ENCODE results near the gene RAB18. TPM values are rescaled to one million over a fixed set of nuclear protein-coding genes. Genes with fewer than 3 reads are reported as not detected.

RAB18 gene
- total and polyA plus RNA-seq, 10 of the 15 experiments (the other 5 are each of a cell fraction or from before 2014, with no cell fraction given) = 13.4 to 98.8 (median 42.1) TPM

- TF ChIP-seq SKIL (IDR thresholded peaks at IDR 0.05; ENCODE audit: low read depth, poor library complexity, severe bottlenecking) (no peak), RUNX3 (IDR thresholded peaks at IDR 0.05; ENCODE audit: low read length) (peak; percentile 41; the same call in 1 of the 2 replicates), ZBED1 (IDR thresholded peaks at IDR 0.05; ENCODE audit: borderline replicate concordance) (no peak), HCFC1 (IDR thresholded peaks at IDR 0.05; ENCODE audit: low read length) (no peak), YY1 (IDR thresholded peaks at IDR 0.05; ENCODE audit: low read depth, low read length) (0 out of 2 replicates have a peak, but pooled peaks have one; percentile 17), HDAC6 (IDR thresholded peaks at IDR 0.05; ENCODE audit: unreplicated experiment) (no peak), LARP7 (IDR thresholded peaks at IDR 0.05) (no peak), MYC (IDR thresholded peaks at IDR 0.05; ENCODE audit: insufficient read depth, insufficient read length, insufficient replicate concordance, low read length, severe bottlenecking) (no peak), BACH1 (IDR thresholded peaks at IDR 0.05; ENCODE audit: borderline replicate concordance) (no peak), REST (IDR thresholded peaks at IDR 0.05; ENCODE audit: low read depth, low read length) (no peak; the same call in 1 of the 2 replicates), SPI1 (IDR thresholded peaks at IDR 0.05; ENCODE audit: borderline replicate concordance, insufficient read depth, low read depth, low read length) (no peak), SMC3 (IDR thresholded peaks at IDR 0.05; ENCODE audit: borderline replicate concordance, low read length) (peak; percentile 64; the same call in 1 of the 2 replicates), RAD21 (IDR thresholded peaks at IDR 0.05; ENCODE audit: insufficient read depth, low read depth, low read length) (peak; percentile 81), MLLT1 (IDR thresholded peaks at IDR 0.05) (no peak), ZNF622 (IDR thresholded peaks at IDR 0.05) (no peak), MTA3 (IDR thresholded peaks at IDR 0.05; ENCODE audit: borderline replicate concordance, low read length) (no peak), MAX (IDR thresholded peaks at IDR 0.05; ENCODE audit: low read depth, low read length) (no peak), RBBP5 (conservative IDR thresholded peaks at IDR 0.05) (no peak), DPF2 (IDR thresholded peaks at IDR 0.05) (no peak)
These were observed 54.5 kb downstream of the RAB18 start (continued) for GRCh38 chr10:27558612-27559020.

Measured in GM12878 (cell line).